Ectodermal cell (in vitro differentiated cells): ENCODE results near the gene GIMAP5. TPM values are rescaled to one million over a fixed set of nuclear protein-coding genes. Genes with fewer than 3 reads are reported as not detected.

Experiments used
- H3K27ac ChIP-seq: 2 replicates; pipeline ENCODE4 v1.7.0; 2013; ENCODE audit warnings: mild to moderate bottlenecking, low read depth, low read length; ENCODE audit not compliant: insufficient read depth, poor library complexity, severe bottlenecking
- H3K27me3 ChIP-seq: 2 replicates; pipeline ENCODE4 v1.7.0; 2013; ENCODE audit warnings: mild to moderate bottlenecking, low read length; ENCODE audit not compliant: insufficient read depth, control insufficient read depth, poor library complexity, severe bottlenecking
- H3K36me3 ChIP-seq: one replicate; pipeline ENCODE4 v1.7.0; 2013; ENCODE audit warnings: low read length; ENCODE audit not compliant: control insufficient read depth, insufficient read depth
- H3K4me1 ChIP-seq: one replicate; pipeline ENCODE4 v1.7.0; 2013; ENCODE audit warnings: low read length; ENCODE audit not compliant: control insufficient read depth, insufficient read depth
- H3K4me3 ChIP-seq: 2 replicates; pipeline ENCODE4 v1.7.0; 2013; ENCODE audit warnings: low read depth, low read length, control low read depth; ENCODE audit not compliant: insufficient read depth
- H3K9me3 ChIP-seq: 2 replicates; pipeline ENCODE4 v1.7.0; 2013; ENCODE audit warnings: mild to moderate bottlenecking, low read length, moderate library complexity; ENCODE audit not compliant: control insufficient read depth
- WGBS, 2 experiments: methylation state at CpG; one replicate each; pipeline ENCODE4 v1.1.7; 2013; ENCODE audit warnings: missing lambda C conversion rate in 2 of 2; 5-methylcytosine and 5-hydroxymethylcytosine counted together
- polyA plus RNA-seq, 4 experiments: library from polyadenylated mRNA; stranded (reverse); fragments of 50-300 nt; gene quantifications; one replicate each; pipeline ENCODE4 v1.2.3, GENCODE V29; 2013

The GIMAP5 gene
- polyA plus RNA-seq (2013, experiment 1 of 4), result not detected
- polyA plus RNA-seq (2013, experiment 2 of 4), result not detected
- not detected for polyA plus RNA-seq (2013, experiment 3 of 4)
- not detected for polyA plus RNA-seq (2013, experiment 4 of 4)

DNA sequence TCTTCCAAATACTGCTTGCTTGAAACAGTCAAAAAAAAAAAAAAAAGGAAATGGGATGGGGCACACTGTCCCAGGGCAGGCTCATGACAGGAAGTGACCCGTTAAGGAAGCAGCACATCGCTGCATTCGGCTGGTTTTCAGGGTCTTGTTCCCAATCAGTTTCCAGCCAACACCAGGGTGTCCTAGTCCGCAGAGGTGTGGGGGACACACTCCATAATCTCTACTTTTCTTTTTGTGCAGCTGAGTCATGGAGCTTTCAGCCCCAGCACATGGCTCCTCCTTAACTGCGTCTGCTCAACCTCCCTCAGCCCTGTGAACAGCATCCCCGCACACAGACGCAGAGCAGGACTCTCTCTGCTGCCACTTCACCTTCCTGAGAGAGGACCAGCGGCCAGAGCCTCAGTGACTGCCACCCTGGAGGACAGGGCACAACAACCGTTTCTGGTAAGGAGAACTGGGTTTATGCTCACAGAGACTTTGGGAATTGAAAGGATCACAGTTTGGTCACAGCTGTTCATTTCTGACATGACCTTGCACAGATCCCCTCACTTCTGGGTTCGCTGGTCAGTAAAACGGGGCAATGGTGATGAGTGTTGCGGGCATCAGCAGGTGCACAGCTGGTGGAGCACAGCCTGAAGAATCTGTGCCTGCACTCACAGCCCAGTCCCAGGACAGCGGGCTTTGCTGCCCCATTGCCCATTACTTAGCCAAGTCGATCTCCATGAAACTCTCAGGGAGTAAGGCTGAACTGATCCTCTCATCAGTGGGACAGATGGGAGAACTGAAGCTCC, at the start of gene GIMAP5:
GIMAP5 (plus strand) TSS at position 154 of the 791 bp plus-strand sequence. CDS start 3,467 bp downstream, outside the sequence.
- 54 to 56% methylated on average over 14 of the region's 14 CpGs for WGBS, 2 experiments
- H3K27ac ChIP-seq, result no peak within 1 kb of the TSS
- peaks cover 93% of the 10 kb centered on the region for H3K27me3 ChIP-seq
- H3K4me1 ChIP-seq, result peaks cover 21% of the 10 kb centered on the region
- no peaks in the 10 kb centered on the region for H3K9me3 ChIP-seq
- H3K36me3 ChIP-seq, result no peaks in the 10 kb centered on the region
- no peak within 1 kb of the TSS for H3K4me3 ChIP-seq

DNA sequence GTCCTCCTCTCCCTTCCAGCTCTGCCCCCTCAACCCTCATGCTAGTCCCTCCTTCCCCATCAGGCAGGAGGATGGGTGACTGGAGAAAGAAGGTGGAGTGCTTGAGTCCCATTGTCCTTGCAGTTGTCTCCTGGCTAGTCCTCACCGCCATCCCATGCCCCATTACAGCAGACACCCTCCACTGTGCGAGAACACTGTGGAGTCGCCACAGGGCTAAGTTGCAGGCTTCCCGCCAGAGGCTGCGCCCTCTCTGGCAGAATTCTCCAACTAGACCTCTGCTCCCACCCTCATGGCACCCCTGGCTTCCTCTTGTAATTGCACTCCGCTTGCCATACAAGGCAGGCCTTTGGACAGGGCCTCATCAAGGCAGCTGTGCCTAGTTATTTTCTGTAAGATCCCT, 48.6 kb upstream of the GIMAP5 start:
- Histone ChIP-seq H3K4me1 (no peaks in the 10 kb centered on the region), H3K9me3 (no peaks in the 10 kb centered on the region), H3K4me3 (no peak overlapping the region), H3K27ac (no peak overlapping the region), H3K27me3 (no peaks in the 10 kb centered on the region), H3K36me3 (no peaks in the 10 kb centered on the region)
- WGBS, 2 experiments, result 93 to 94% methylated on average over 6 of the region's 6 CpGs

DNA sequence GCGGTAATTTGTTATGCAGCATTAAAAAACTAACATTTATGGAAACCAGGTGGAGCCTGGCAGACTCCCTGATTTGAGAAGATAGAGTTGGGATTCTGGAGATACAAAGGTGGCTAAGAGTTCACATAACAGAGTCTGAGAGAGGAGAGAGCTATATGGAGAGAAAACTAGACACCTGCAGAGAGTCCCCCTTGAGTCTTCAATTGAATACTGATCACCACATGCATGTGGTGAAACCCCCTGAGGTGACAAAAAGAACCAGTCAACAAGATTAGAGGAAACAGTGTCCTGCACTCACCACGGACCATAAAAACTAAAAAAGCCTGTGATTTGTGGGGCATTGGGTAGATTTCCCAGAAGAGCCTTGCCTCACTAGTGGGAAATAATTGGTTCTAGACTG, 41.6 kb upstream of the GIMAP5 start:
- H3K4me1 ChIP-seq, result no peaks in the 10 kb centered on the region
- no peaks in the 10 kb centered on the region for H3K9me3 ChIP-seq
- no peaks in the 10 kb centered on the region for H3K27me3 ChIP-seq
- WGBS, 2 experiments, result 58 to 90% methylated on average over 2 of the region's 2 CpGs
- H3K4me3 ChIP-seq, result no peak overlapping the region
- no peak overlapping the region for H3K27ac ChIP-seq
- no peaks in the 10 kb centered on the region for H3K36me3 ChIP-seq

DNA sequence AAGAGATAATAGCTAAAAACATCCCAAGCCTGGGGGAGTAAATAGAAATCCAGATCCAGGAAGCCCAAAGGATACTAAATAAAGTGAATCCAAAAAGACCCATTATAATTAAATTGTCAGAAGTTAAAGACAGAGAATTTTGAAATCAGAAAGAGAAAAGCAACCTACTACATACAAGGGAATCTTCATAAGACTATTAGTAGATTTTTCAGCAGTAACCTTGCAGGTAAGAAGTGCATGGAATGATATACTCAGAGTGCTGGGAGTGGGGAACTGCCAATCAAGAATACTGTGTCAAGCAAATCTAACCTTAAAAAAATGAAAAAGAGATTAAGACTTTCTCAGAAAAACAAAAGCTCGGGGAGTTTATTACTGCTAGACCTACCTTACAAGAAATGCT, 34.0 kb upstream of the GIMAP5 start:
- no peak overlapping the region for H3K27ac ChIP-seq
- no peaks in the 10 kb centered on the region for H3K27me3 ChIP-seq
- H3K4me1 ChIP-seq, result no peaks in the 10 kb centered on the region
- 100% methylated on average over 1 of the region's 1 CpG for WGBS, 2 experiments
- H3K4me3 ChIP-seq, result no peak overlapping the region
- H3K36me3 ChIP-seq, result no peaks in the 10 kb centered on the region
- peaks cover 5% of the 10 kb centered on the region for H3K9me3 ChIP-seq

DNA sequence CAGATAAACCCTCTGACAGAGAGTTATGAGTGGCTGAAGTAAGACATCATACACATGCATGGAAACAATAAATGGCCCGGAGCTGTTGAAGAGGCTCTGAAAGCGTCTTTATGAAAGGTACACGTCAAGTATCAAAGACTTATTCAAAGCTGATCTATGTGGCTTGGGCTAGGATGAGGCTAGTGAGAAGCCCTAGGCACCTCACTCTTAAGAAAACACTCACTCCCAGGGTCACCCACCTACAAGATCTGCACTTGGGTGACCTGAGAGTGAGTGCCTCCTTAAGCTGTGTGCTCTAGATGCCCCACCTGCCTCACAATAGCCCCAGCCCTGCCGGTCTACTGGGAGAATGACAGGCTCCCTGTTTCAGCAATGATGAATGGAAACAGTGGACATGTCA, 21.9 kb upstream of the GIMAP5 start:
- Histone ChIP-seq H3K27ac (no peak overlapping the region), H3K4me3 (no peak overlapping the region), H3K27me3 (peaks cover 7% of the 10 kb centered on the region), H3K36me3 (no peaks in the 10 kb centered on the region), H3K4me1 (no peaks in the 10 kb centered on the region), H3K9me3 (no peaks in the 10 kb centered on the region)
- WGBS, 2 experiments, result 79 to 90% methylated on average over 4 of the region's 4 CpGs

DNA sequence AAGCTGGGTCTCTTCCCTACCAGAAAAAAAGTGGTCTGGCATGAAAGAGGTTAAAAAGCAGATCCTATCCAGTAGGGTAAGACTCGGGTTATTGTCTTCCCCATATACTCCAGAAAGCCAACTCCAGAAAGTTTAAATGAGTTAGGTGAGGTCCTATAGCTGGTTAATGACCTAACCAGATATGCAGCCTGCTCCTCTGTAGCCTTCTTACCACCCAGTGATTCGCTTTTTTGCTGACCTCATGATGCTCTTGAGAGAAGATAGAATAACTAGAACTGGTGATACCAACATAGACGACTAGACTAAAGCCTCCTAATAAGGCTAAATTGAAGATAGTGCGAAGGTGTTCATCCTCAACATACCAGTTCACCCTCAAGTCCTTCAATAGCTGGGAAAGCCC, 21.5 kb upstream of the GIMAP5 start:
- Histone ChIP-seq H3K9me3 (no peaks in the 10 kb centered on the region), H3K36me3 (no peaks in the 10 kb centered on the region), H3K27me3 (peaks cover 7% of the 10 kb centered on the region), H3K27ac (no peak overlapping the region), H3K4me3 (no peak overlapping the region), H3K4me1 (no peaks in the 10 kb centered on the region)
- WGBS, 2 experiments, result 48 to 63% methylated on average over 3 to 4 of the region's 4 CpGs

DNA sequence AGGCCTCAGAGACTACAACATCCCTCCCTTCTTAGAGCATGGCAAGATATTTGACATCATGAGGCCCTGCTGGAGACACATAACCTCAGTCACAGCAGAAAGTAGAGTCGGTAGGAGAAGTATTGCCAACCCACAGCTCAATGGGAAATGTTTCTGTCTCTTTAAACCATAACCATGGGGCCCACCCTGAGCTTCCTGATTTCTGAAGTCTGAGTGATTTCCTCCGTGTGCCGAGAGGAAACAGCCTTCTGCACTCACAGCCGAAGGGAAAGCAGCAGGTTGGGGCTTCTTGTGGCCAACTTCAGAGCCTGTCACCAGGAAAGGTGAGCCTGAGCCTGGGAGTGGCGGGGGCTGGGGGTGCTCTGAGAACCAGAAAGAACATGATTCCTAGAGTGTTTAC, 20.9 kb upstream of the GIMAP5 start, which contains the start of gene GIMAP1:
GIMAP1 (plus strand) TSS at position 246 of the 400 bp plus-strand sequence. CDS start 2,435 bp downstream, outside the sequence.
- Histone ChIP-seq H3K4me3 (no peak within 1 kb of the TSS), H3K27ac (no peak within 1 kb of the TSS), H3K36me3 (no peaks in the 10 kb centered on the region), H3K9me3 (no peaks in the 10 kb centered on the region), H3K4me1 (no peaks in the 10 kb centered on the region), H3K27me3 (peaks cover 7% of the 10 kb centered on the region)
- 79 to 81% methylated on average over 5 of the region's 5 CpGs for WGBS, 2 experiments

DNA sequence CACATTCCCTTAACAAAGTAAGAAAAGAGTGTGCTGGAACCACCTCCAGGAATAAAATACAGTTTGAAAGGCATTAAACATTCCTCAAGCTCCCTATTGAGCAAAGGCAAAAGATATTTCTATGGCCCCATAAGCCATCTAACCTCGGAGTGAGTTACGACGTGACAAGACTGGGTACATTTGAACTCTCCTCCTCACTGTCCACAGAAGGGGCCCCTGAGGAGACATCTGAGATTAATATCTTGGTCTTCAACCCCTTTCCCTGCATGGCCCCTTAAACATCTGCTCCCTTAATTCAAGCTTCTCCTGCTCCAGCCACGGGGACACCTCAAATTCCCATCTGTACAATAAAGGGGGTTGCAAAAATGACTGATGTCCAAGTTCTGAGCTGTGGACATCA, 20.3 kb upstream of the GIMAP5 start:
- Histone ChIP-seq H3K9me3 (no peaks in the 10 kb centered on the region), H3K4me3 (no peak overlapping the region), H3K27me3 (peaks cover 7% of the 10 kb centered on the region), H3K4me1 (no peaks in the 10 kb centered on the region), H3K36me3 (no peaks in the 10 kb centered on the region), H3K27ac (no peak overlapping the region)
- WGBS, 2 experiments, result 79 to 80% methylated on average over 4 of the region's 4 CpGs

DNA sequence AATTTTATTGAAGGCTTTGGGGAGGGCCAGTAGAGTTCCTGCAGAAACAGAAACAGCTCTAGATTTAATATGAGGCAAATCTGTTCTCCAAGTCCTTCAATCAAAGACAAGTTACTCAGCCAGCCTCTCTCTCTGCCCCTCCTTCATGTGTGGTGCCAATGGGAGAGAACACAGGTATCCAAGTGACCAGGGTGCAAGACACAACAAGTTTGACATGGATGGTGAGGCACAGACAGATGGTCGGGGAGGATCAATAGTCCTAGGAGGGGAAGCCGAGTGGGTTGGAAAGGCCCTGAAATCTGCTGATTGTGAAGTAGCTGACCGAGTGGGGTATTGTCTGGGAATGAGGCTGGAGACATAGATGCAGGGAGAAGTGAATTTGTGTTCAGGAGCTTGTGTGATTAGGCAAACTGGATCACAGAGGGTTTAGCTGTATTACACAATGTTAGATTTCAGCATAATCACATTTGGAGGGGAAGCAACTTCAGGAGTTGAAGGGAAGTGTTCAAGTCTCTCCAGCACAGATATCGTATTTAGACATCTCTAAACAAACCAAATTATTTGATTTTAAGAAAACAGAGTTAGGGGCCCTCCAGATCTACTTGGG, 19.3 kb upstream of the GIMAP5 start:
- Histone ChIP-seq H3K36me3 (no peaks in the 10 kb centered on the region), H3K27me3 (peaks cover 7% of the 10 kb centered on the region), H3K9me3 (no peaks in the 10 kb centered on the region), H3K27ac (no peak overlapping the region), H3K4me3 (no peak overlapping the region), H3K4me1 (no peaks in the 10 kb centered on the region)
- whole genome bisulfite sequencing, 2 experiments, result 80 to 84% methylated on average over 3 to 4 of the region's 4 CpGs

DNA sequence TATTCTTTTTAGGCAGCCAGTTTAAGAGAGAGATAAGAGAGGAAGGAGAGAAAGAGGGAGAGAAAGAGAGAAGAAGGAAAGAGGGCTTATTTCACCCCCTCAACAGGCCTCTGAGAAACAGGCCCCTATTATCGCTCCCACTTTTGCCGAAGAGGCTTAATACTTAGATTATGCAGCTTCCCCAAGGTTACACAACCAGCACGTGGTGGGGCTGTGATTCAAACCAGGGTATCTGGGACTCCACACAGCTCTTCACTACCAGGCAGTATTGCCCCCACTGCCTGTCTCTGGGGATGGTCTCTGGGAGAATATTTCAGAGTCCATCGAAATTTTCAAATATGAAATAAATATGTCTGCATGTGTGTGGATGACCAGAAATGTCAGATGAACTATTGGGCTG, 17.8 kb upstream of the GIMAP5 start:
- no peaks in the 10 kb centered on the region for H3K9me3 ChIP-seq
- H3K4me1 ChIP-seq, result no peaks in the 10 kb centered on the region
- WGBS, 2 experiments, result 80 to 86% methylated on average over 4 of the region's 4 CpGs
- H3K36me3 ChIP-seq, result no peaks in the 10 kb centered on the region
- no peak overlapping the region for H3K4me3 ChIP-seq
- no peak overlapping the region for H3K27ac ChIP-seq
- H3K27me3 ChIP-seq, result peaks cover 7% of the 10 kb centered on the region
